Inflammatory macrophage (primary cell): ENCODE data around the gene SHISA6.
"Not testable (repeated sequence)": the region's sequence is repeated elsewhere in the genome, so short reads cannot be mapped to it uniquely, and the experiment has no call there.

Experiments used
- DNase-seq, 2 donors: peaks; one replicate each; pipeline ENCODE4 v3.0.0-alpha.2; 2020 to 2022

The SHISA6 gene

DNA sequence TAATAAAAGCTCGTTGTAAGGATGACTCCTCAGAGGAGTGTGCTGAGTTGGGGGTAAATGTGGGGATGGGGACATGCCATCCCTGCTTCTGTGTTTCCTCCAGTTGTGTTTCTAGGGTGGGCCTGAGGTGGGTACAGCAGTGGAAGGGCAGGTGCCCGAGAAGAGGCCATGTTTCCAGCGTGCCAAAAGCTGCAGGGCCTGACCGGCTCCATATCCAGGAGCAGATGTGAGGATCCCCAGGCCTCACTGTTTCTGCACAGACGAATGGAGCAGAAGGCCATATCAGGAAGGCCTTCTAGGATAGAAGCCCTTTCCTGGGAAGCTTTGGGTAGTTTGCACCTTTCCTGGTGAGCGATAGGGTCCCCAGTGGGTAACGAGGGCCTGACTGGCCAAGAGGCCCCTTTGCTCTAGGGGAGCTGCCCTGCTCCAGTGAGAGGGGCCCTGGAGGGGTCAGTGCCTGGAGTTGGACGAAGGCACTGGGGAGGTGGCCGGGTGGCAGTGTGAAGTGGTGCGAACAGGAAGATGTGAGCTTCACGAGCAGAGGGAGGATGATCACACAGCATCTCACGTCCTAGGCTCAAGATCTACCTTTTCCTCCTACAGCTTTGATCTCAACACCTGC is 62.9 kb downstream of the SHISA6 start:
- DNase-seq, result no peak

DNA sequence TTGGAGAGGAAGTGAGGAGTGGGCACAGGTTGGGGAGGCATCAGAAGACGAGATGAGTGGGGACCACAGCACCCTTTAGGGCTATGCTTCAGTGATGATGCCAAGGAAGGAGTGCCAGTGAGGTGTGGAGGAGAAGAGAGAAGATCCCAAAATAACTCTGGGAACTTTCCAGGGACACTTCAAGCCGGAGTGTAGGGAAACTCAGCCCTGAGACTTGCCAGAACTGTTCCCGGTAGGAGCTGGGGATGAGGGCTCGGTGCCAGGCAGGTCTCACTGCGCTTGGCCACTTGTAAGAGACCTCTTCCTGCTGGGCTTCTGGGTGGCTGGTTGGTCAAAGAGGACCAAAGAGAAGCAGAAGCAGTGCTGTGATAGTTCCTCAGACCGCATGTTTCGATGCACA is 63.6 kb downstream of the SHISA6 start:
- no peak for DNase-seq

DNA sequence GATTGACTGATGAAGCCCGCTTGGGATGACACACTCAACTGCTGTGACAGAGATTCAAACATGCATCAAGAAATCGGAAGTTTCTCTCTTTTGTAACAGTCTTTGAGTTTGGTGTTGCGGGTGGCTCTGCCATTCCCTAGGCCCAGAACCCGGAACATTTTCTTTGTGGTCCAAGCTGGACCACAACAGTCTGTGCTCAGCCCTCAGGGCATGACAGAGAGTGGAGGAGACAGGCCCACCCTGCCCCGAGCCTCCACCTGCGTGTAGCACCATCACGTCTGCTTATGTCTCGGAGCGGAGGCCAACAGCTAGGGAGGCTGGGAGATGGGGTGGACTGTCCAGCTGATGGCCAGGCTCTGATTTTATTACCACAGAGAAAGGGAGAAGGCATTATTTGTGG is 64.5 kb downstream of the SHISA6 start:
- DNase-seq, result no peak

DNA sequence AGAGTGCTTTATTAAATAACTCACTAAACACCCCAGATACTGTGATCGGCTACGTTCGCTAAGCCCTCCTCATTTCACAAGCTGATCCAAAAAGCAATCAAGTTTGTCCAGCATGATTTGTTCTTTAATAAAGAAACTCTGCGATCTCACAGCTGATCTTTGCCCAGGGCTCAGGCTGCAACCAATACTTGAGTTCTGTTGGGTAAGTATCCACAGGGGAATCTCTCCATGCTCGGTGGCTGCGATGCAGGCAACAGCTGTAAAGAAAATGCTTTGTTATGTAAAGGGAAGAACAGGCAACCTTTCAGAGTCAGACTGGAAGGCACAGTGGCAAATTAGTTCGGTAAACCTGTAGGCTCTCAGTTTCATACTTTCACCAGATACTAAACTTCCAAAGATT is 67.5 kb downstream of the SHISA6 start:
- no peak for DNase-seq

DNA sequence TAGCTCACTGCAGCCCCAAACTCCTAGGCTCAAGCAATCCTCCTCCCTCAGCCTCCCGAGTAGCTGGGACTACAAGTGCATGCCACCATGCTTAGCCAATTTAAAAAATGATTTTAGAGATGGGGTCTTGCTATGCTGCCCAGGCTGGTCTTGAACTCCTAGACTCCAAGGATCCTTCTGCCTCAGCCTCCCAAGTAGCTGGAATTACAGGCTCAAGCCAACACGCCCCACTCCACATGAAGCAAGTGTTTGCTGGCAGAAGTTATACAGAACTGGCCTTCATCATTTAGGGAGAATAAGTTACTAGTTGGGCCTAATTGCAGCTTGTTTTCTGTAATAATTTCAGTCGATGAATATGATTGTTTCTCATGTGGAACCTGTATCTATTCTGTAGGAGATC is 68.0 kb downstream of the SHISA6 start:
- DNase-seq, result no peak

DNA sequence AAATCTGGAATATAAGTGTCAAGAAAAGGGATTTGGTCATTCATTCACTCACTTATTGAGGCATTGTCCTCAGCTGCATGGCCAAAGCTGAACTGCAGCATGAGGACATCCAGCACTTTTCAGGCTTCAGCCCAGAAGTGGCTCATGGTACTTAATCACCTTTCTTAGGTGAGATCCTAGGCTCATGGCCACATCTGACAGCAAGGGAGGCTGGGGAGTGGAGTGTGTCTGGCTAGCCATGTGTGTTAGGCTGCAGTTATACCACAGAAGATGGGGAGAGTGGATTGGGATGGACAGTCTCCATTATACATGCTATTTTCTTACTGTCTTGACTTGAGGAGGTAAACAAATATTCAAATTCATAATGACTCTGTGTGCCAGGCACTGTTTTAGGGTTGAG is 68.8 kb downstream of the SHISA6 start:
- no peak for DNase-seq

DNA sequence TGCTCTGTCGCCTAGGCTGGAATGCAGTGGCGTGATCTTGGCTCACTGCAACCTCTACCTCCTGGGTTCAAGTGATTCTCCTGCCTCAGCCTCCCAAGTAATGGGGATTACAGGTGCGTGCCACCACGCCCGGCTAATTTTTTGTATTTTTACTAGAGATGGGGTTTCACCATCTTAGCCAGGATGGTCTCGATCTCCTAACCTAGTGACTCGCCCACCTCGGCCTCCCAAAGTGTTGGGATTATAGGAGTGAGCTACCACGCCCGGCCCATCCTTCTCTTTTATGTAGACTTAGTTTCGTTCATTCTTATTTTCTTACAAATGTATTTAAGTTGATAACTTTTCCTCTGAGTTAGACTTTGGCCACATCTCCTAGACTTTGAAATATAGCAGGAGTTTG is 75.4 kb downstream of the SHISA6 start:
- DNase-seq, result not testable (repeated sequence)

DNA sequence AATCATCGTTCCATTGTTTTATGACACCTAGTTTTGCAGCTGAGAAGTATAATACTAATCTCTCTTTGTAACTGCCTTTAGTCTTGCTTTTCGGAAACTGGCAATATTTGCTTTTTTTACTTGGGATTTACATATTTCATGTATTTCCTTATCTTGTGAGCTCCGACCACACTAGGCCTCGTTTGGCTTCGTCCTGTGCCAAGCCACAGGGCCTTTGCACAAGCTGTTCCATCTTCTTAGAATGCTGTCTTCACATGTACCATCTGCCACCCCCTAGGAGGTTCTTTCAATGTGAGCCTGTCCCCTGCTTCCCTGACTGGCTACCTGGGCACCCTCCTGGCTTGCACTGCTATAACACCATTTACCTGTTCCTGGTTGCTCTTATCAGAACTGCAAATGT is 77.2 kb downstream of the SHISA6 start:
- DNase-seq, result no peak

DNA sequence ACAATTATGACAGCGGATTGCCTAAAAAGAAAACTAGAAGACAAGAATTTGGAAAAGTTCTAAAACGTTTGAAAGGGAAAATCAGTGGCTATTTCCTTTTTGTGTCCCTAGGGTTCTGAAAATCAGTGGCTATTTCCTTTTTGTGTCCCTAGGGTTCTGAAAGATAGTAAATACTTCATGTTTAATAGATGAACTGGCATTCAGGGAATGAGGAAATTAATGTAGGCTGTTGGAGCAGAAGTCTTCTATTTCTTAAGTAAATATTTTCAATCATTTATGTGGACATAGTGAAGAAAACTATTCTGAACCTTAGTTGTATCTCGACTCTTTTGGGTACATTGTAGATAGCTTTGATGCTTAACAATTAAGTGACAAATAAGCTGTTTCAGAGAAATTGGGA is 78.9 kb downstream of the SHISA6 start:
- no peak for DNase-seq

DNA sequence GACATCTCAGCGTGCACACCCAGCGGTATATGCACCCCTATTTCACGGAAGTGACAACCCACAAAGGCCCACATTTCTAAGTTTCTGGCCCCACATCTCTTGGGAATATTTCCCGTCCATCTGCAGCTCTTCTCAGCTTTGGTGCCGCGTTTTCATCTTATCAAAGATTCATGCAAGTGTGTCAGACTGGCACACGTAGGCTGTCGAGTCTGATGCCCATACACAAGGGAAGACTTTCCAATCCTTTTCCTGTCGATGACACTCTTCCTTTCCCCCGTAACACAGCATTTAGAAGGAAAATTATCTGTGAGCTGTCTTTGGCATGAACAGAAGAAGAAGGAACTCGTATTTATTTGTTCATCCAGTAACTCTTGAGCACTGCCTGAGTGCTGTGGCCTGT is 83.0 kb downstream of the SHISA6 start:
- DNase-seq, result no peak

DNA sequence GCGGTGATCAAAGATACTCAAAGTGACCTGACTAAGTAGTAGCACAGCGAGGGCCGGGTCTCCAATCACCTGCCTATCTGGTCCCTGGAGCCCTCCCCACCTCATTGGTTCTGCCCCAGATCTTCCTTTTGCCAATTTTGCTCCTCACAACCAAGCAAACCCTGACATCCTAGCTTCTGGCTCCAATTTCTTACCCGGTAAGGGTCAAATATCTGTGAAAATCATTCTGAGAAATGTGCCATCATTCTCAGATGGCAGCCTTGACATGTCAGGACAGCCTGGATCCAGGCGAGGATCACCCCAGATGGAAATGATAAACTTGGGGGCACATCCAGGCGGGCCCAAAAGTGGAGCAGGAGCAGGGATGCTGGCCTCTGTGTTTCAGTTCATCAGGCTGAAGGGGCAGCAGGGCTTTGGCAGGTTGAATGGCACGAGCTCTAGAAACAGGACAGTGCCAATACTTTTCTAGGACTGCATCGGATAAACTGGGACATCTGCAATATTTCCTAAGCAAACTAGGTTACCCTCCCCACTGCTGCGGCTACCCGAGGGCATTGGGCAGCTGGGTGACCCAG is 83.9 kb downstream of the SHISA6 start:
- DNase-seq, result no peak

DNA sequence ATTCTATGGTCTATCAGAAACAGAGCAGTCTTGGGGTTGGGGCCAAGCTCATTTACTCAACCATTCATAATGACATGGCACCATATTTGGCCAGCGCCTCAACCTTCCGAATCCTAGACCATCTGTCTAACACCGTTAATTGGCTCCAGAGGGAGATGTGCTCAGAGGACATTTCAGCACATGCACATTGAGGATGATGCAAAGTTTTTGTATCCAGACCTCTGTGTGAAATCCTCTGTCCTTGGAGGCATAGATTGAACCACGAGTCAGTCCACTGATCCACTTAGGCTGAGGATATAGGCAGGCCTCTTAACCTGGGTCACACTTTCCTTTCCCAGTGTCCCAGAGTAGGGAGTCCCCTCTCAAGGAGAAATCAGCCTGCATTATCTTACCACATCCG is 85.5 kb downstream of the SHISA6 start:
- no peak for DNase-seq

DNA sequence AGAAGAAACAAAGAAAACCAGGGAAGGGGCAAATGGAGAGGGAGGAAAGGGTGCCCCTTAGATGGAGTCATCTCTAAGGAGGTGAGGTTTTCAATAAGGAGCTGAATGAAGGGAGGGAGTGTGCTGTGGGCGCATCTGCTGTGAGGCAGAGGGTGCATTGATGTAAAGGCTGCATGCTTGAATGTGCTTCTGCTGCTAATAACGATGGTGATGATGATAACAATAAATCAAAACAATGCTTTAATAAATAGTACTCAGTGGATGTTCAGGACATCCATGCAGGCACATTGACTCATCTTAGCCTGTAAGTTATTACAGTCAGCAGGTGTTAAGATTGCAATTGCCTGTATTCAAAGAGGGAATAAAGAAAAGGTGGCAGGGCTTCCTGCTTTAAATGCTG is 87.8 kb downstream of the SHISA6 start:
- no peak for DNase-seq

DNA sequence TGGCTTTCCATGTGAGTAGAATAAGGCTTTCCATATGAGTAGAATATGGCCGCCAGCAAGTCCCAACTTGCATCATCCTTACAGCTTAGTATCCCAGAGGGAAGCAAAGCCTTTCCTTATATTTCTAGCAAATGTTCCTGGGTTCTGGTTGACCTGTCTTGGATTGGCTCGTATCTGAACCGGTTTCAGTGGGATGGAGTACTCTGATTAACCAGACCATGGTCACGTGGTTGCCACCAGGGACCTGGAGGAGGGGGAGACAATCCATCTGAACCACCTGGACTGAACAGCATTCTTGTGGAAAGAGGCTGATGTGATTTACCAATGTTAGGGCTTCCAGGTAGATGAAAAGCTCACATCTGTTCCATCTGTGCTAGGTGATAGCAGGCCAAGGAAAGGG is 89.0 kb downstream of the SHISA6 start:
- no peak for DNase-seq

DNA sequence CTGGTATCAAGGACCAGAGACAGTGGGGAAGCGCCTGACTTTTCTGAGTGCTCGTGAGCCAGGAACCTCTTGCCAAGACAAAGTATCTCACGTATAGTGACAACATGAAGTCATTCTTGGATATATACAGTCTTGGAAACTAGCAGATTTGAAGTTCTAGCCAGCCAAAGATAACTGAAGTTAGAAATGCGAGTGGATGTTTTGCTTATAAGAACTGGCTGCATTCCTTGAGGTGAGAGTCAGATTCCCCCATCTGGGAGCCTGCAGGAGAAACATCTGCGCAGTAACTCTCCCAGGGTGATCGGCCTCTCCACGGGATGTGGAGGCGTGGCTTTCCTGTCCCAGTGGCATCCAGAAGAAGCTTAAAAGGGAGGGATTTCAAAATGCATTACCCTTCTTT is 89.8 kb downstream of the SHISA6 start:
- no peak for DNase-seq

DNA sequence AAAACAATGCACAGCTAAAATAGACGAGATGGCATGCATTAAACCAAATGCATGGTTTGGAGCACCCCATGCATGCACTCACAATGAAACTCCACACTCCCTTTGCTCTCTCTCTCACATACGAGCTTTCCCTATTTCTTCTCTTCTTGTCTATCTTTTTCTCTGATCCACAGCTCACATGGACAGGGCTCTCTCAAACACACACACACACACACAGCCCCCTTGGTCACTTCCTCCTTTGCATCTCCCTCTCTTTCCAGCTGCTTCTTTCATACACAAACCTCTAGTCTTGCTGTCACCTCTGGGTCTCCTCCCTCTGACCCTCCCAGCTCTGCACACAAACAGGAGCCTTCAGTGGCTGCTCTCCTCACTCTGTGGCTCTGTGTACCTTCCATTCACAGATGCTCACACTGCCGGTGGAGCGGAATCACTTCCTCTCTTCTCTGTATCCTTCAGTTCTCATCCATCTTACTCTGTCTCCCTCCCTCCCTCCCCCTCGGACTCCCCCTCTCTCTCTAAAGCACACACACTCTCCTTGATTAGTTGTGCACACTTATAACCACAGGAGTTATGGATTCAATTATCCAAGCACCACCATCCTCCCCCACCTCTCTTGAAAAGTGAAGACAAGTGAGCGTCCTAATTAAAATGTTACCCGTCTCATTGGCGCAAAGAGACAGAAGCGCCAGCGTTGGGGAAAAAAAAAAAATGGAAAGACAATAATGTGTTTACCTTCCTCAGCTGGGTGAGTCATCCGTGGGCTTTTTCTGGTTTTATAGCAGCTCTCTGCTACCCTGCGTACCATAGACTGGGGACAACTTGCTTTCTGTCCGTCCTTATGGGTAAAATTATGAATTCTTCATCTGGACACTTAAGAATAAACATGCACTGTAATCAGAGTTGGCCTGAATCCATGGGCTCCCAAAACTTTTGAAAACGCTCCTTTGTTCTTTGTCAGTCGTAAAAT is 90.8 kb downstream of the SHISA6 start:
- no peak for DNase-seq

DNA sequence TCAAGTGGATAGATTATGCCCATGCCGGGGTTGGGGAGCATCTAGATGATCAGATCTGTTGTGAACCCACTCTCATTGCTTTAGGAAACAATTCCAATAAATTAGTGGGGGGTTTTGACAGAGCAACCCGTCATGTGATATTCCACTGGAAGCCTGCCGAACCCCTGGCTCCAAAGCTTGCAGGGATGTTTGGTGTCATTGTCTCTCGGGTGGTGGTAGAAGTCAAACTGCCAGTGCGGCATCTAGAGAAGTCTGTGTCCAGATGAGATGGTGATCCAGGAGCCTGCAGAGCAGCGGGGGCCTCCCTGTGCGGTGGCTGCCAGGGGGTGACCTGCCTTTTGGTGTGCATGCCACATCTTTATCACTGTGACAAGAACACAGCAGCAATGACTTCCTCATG is 91.7 kb downstream of the SHISA6 start:
- DNase-seq, result no peak

DNA sequence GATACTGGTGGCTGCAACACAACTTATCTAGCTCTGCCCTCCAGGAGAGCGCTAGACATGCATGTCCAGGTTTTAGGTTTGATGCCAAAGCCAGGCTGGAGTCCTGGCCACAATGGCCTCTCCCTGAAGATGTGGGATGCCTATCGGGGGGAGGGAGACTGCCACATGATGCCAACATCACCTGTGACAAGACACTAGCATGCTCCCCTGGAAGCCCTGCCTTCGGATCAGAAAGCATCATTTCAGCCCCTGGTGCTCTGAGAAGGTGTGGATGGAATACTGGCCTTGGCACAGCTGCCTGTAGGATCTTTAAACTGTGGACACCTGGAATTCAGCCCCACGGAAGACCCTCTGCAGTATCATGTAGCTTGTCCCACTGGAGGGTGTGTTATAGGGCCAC is 93.5 kb downstream of the SHISA6 start:
- DNase-seq, result no peak

DNA sequence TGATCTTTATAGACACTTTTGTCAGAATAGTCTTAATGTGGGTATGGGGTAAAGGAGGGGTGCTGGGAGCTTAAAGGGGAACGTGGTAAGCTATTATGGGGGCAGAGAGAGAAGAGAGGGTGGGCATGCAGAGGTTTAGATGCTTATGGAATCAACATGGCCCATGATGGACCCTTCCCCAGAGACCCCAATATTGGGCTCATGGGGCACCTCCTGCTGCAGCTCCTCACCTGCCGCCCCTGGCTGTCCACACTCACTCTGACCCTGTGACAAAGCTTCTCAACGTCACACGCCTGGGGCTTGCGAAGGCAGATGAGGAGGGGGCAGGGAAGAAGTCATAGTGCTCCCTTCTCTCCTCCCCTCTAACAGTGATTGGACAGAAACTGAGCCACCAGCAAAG is 95.3 kb downstream of the SHISA6 start:
- DNase-seq, result no peak

DNA sequence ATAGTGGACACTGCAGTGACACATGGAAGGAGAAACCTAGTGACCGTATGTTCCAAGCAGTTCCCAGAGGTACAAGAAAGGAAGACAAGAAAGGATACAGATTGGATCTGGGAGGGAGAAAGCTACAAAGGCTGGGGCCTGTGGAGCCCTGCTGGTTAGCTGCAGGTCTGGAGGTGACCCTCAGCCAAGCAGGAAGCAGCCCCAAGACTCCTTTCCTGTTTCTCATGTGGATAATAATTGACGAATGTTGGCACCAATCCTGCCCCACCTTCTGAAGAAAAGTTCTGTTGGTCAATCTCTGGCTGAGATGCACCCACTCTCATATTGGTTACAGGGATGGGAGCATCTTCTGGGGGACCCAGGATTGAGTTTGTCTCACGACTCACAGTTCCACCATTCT is 99.8 kb downstream of the SHISA6 start:
- no peak for DNase-seq

DNA sequence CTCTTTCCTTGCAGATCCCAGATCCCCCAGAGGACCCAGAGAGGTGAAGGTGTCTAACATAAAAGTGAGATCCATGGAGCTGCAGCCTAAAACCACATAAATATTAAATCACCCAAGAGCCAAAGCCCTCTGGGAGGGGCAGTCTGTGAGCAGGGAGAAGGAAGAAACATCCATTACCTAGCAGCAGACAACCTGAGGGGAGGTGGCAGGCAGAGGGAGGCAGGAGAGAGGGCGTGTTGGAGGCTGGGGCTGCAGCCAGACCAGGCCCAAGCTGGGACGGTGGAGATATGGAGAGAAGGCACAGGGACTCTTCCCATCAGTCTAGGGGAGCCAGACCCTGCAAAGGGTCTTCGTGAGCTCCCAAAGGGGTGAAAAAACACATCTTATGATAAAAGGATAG is 101.1 kb downstream of the SHISA6 start:
- DNase-seq, result no peak

DNA sequence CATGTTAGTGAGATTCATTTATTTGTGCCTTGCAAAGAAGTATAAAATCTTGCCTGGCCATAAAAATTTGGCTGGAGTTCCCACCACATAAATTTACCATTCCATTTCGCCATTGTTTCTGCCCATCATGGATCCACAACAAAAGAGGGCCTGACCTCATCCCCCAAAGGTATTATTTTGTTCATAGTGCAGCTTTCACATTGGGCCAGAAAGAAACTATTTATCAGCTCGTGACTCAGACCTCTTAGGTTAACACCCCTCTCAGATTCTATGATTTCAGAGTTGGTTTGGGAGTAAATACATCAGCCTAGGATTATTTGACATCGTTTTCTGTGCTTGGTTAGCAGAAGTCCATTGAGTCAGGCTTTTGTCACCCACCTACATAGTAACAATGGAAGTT is 108.1 kb downstream of the SHISA6 start:
- DNase-seq, result no peak

DNA sequence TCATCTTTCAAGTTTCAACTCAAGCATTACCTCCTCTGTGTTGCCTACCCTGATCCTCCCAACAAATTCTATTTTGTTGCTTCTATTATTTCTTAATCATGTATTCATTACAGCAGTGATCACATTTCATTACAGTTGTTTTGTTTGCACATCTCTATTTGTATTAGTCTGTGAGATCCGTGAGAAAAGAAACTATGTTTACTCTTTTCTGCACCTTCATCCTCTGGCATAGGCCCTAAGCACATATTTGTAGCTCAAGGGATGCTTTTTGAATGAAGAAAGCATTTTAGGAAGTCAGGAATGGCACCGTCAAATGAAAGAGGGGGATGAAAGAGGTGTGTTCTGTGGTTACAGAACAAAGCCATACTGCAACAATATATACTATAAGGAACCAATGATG is 110.5 kb downstream of the SHISA6 start:
- DNase-seq, result no peak

DNA sequence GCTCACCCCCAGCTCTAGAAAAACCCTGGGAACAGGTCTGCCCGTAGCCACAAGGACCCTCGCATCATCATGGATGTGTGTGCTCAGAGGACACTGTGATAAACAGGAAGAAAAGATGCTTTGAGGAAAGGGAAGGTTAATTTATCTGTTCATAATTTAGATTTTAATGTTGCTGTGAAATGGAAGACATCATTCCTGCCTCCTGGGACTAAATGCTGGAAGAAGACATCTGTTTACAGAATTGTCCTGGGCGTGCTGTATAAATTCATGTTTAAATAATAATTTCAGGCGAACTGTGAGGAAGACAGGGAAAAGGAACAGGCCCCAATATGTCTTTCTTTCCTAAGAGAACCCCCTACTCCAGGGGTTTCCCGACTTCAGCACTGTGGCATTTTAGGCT is 112.6 kb downstream of the SHISA6 start:
- DNase-seq, result no peak
